NT2/D1 (cell line): Measurements from ENCODE around the gene PKHD1.

Experiments used
- DNase-seq: peaks from one replicate; pipeline ENCODE4 v3.0.0-alpha.2; 2011; ENCODE audit warnings: low read depth, low spot score
- H3K27me3 ChIP-seq: 2 replicates; pipeline ENCODE4 v1.6.0; 2011; ENCODE audit warnings: mild to moderate bottlenecking; ENCODE audit not compliant: insufficient read length, insufficient read depth
- H3K36me3 ChIP-seq: 2 replicates; pipeline ENCODE4 v1.6.1; 2011; ENCODE audit warnings: mild to moderate bottlenecking, low read length, mixed read lengths; ENCODE audit not compliant: insufficient read depth, insufficient read length
- H3K4me1 ChIP-seq: 2 replicates; pipeline ENCODE4 v1.5.1; 2011; ENCODE audit not compliant: insufficient read depth, insufficient read length
- H3K4me3 ChIP-seq: 2 replicates; pipeline ENCODE4 v1.5.1; 2011; ENCODE audit warnings: low read depth; ENCODE audit not compliant: insufficient read length
- H3K9ac ChIP-seq: 2 replicates; pipeline ENCODE4 v1.6.0; 2011; ENCODE audit warnings: low read depth; ENCODE audit not compliant: insufficient read length
- H3K9me3 ChIP-seq: 2 replicates; pipeline ENCODE4 v1.5.1; 2011; ENCODE audit warnings: mild to moderate bottlenecking, low read length; ENCODE audit not compliant: insufficient read depth
- SUZ12 ChIP-seq: IDR thresholded peaks from 2 replicates; pipeline ENCODE4 v1.6.1; 2011; ENCODE audit not compliant: insufficient read length, insufficient read depth; ENCODE audit errors: extremely low read depth
- YY1 ChIP-seq: IDR thresholded peaks from 2 replicates; pipeline ENCODE4 v1.6.1; 2011; ENCODE audit not compliant: insufficient read length, insufficient read depth
- ZNF274 ChIP-seq: IDR thresholded peaks from 2 replicates; pipeline ENCODE4 v1.6.1; 2011; ENCODE audit warnings: mild to moderate bottlenecking, low read depth, low read length

Gene PKHD1

GRCh38 chr6:52077961-52078625, 9.3 kb downstream of the PKHD1 start:
- H3K9ac ChIP-seq: no peak overlapping the region
- DNase-seq: no peak
- no peaks in the 10 kb centered on the region for H3K4me1 ChIP-seq
- no peaks in the 10 kb centered on the region for H3K27me3 ChIP-seq
- no peak for TF ChIP-seq YY1
- TF ChIP-seq SUZ12: no peak
- no peak for TF ChIP-seq ZNF274
- no peaks in the 10 kb centered on the region for H3K9me3 ChIP-seq
- no peak overlapping the region for H3K4me3 ChIP-seq
- no peaks in the 10 kb centered on the region for H3K36me3 ChIP-seq

GRCh38 chr6:52077180-52077884, 10.1 kb downstream of the PKHD1 start:
- peak; percentile 75 for DNase-seq
- TF ChIP-seq SUZ12 (no peak), YY1 (no peak), ZNF274 (no peak)
- H3K4me1 ChIP-seq: no peaks in the 10 kb centered on the region
- no peaks in the 10 kb centered on the region for H3K9me3 ChIP-seq
- no peak overlapping the region for H3K4me3 ChIP-seq
- H3K9ac ChIP-seq: no peak overlapping the region
- H3K36me3 ChIP-seq: no peaks in the 10 kb centered on the region
- H3K27me3 ChIP-seq: no peaks in the 10 kb centered on the region

- no peak overlapping the region for H3K4me3 ChIP-seq
- DNase-seq: peak; percentile 76
- TF ChIP-seq SUZ12 (no peak), YY1 (no peak), ZNF274 (no peak)
- H3K9me3 ChIP-seq: no peaks in the 10 kb centered on the region
- H3K4me1 ChIP-seq: no peaks in the 10 kb centered on the region
- no peaks in the 10 kb centered on the region for H3K36me3 ChIP-seq
- H3K27me3 ChIP-seq: no peaks in the 10 kb centered on the region
- no peak overlapping the region for H3K9ac ChIP-seq
Measured at GRCh38 chr6:52076791-52077179, 10.6 kb downstream of the PKHD1 start.

GRCh38 chr6:52074716-52075115, 12.7 kb downstream of the PKHD1 start:
- no peaks in the 10 kb centered on the region for H3K4me1 ChIP-seq
- no peak overlapping the region for H3K4me3 ChIP-seq
- TF ChIP-seq ZNF274 (no peak), SUZ12 (no peak), YY1 (no peak)
- H3K9me3 ChIP-seq: no peaks in the 10 kb centered on the region
- no peak for DNase-seq
- no peaks in the 10 kb centered on the region for H3K36me3 ChIP-seq
- no peaks in the 10 kb centered on the region for H3K27me3 ChIP-seq
- no peak overlapping the region for H3K9ac ChIP-seq

GRCh38 chr6:52074155-52074554, 13.3 kb downstream of the PKHD1 start:
- Histone ChIP-seq H3K9ac (no peak overlapping the region), H3K36me3 (no peaks in the 10 kb centered on the region), H3K9me3 (no peaks in the 10 kb centered on the region), H3K27me3 (no peaks in the 10 kb centered on the region), H3K4me3 (no peak overlapping the region), H3K4me1 (no peaks in the 10 kb centered on the region)
- TF ChIP-seq YY1 (no peak), SUZ12 (no peak), ZNF274 (no peak)
- DNase-seq: no peak

GRCh38 chr6:52065621-52066020, 21.8 kb downstream of the PKHD1 start:
- no peaks in the 10 kb centered on the region for H3K36me3 ChIP-seq
- no peak overlapping the region for H3K9ac ChIP-seq
- no peak for DNase-seq
- no peak for TF ChIP-seq ZNF274
- TF ChIP-seq SUZ12: no peak
- TF ChIP-seq YY1: no peak
- H3K27me3 ChIP-seq: no peaks in the 10 kb centered on the region
- peaks cover 2% of the 10 kb centered on the region for H3K4me1 ChIP-seq
- H3K4me3 ChIP-seq: no peak overlapping the region
- no peaks in the 10 kb centered on the region for H3K9me3 ChIP-seq

- Histone ChIP-seq H3K27me3 (no peaks in the 10 kb centered on the region), H3K4me3 (no peak overlapping the region), H3K36me3 (no peaks in the 10 kb centered on the region), H3K9ac (no peak overlapping the region), H3K4me1 (peaks cover 2% of the 10 kb centered on the region), H3K9me3 (no peaks in the 10 kb centered on the region)
- no peak for TF ChIP-seq SUZ12
- TF ChIP-seq ZNF274: no peak
- no peak for TF ChIP-seq YY1
- DNase-seq: peak; percentile 25
Measured at GRCh38 chr6:52063584-52064344, 23.6 kb downstream of the PKHD1 start.
